Parathyroid adenoma (tissue), 2 donors: ENCODE measurements around the gene NDUFV2.
A peak's percentile ranks its signal among the peaks of the same experiment; 100 is the strongest.

Experiments used
- H2AFZ ChIP-seq: fragments of 300-600 bp; sonication (generic); one replicate; pipeline ENCODE4 v1.7.0; 2017; ENCODE audit warnings: antibody characterized with exemption, mild to moderate bottlenecking
- H3K27ac ChIP-seq: fragments of 300-600 bp; sonication (generic); one replicate; pipeline ENCODE4 v1.7.0; 2017
- H3K27me3 ChIP-seq: fragments of 300-600 bp; sonication (generic); one replicate; pipeline ENCODE4 v1.7.0; 2017; ENCODE audit warnings: low read length; ENCODE audit not compliant: control insufficient read depth, insufficient read depth
- H3K36me3 ChIP-seq: fragments of 300-600 bp; sonication (generic); one replicate; pipeline ENCODE4 v1.7.0; 2017; ENCODE audit warnings: low read length; ENCODE audit not compliant: control insufficient read depth, insufficient read depth
- H3K4me1 ChIP-seq: fragments of 300-600 bp; sonication (generic); one replicate; pipeline ENCODE4 v1.7.0; 2017; ENCODE audit warnings: control low read depth
- H3K4me2 ChIP-seq: fragments of 300-600 bp; sonication (generic); one replicate; pipeline ENCODE4 v1.7.0; 2017; ENCODE audit warnings: low read length
- H3K4me3 ChIP-seq: fragments of 300-600 bp; sonication (generic); one replicate; pipeline ENCODE4 v1.7.0; 2017; ENCODE audit warnings: low read depth, low read length
- H3K79me2 ChIP-seq: fragments of 300-600 bp; sonication (generic); one replicate; pipeline ENCODE4 v1.7.0; 2017; ENCODE audit warnings: control low read depth
- H3K9ac ChIP-seq: fragments of 300-600 bp; sonication (generic); one replicate; pipeline ENCODE4 v1.7.0; 2017; ENCODE audit warnings: mild to moderate bottlenecking
- H3K9me3 ChIP-seq: fragments of 300-600 bp; sonication (generic); one replicate; pipeline ENCODE4 v1.7.0; 2017; ENCODE audit warnings: low read length; ENCODE audit not compliant: control insufficient read depth
- TF ChIP-seq, protein P1 (sequence below): fragments of 300-600 bp; sonication (generic); IDR thresholded peaks from one replicate; pipeline ENCODE4 v1.7.0; 2017; ENCODE audit warnings: antibody characterized with exemption, mild to moderate bottlenecking
- donor health status: primary hyperparathyroidism.

The NDUFV2 gene

DNA sequence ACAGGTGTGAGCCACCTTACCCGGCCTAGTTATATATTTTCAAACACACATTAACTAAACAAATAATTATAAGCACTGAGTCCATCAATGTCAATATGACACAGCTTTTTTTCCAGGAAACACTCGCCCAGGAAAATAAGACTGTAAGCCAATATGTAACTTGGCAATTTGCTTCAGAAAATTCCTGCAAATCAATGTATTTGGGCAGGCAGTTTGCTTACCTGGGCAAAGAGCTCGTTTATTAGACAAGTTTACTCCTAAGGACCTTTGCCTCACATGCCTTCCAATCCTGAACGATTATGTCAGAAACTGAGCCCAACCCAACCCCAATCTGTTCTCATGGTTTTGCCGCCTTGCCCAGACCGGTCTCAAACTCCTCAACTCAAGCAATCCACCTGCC, 34.7 kb upstream of the NDUFV2 start:
- Histone ChIP-seq H3K4me3 (no peak overlapping the region), H2AFZ (no peak overlapping the region), H3K9ac (no peak overlapping the region), H3K27me3 (no peaks in the 10 kb centered on the region), H3K9me3 (no peaks in the 10 kb centered on the region), H3K4me1 (no peaks in the 10 kb centered on the region), H3K36me3 (no peaks in the 10 kb centered on the region), H3K27ac (no peak overlapping the region), H3K79me2 (no peaks in the 10 kb centered on the region), H3K4me2 (no peak overlapping the region)
- TF ChIP-seq, protein P1, sequence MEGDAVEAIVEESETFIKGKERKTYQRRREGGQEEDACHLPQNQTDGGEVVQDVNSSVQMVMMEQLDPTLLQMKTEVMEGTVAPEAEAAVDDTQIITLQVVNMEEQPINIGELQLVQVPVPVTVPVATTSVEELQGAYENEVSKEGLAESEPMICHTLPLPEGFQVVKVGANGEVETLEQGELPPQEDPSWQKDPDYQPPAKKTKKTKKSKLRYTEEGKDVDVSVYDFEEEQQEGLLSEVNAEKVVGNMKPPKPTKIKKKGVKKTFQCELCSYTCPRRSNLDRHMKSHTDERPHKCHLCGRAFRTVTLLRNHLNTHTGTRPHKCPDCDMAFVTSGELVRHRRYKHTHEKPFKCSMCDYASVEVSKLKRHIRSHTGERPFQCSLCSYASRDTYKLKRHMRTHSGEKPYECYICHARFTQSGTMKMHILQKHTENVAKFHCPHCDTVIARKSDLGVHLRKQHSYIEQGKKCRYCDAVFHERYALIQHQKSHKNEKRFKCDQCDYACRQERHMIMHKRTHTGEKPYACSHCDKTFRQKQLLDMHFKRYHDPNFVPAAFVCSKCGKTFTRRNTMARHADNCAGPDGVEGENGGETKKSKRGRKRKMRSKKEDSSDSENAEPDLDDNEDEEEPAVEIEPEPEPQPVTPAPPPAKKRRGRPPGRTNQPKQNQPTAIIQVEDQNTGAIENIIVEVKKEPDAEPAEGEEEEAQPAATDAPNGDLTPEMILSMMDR = no peak

DNA sequence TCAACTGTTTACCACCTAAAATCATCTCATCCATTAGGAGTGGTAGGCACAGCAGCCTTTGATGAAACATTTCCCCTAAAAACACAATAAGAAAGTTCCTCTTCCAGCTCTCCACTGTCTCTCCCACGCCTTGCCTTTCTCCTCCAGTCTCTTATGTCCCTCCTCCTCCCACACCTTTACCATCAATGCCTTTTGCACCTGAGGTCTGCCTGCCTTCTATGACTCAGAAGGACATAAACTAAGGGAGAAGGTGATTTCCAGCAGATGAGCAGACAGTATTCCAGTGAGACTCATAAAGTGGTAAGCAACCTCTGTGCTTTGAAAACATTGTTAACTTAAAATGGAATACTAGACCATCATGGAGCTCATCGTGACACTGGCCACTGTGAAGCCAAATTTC, 34.2 kb upstream of the NDUFV2 start:
- H3K9ac ChIP-seq = no peak overlapping the region
- H3K36me3 ChIP-seq = no peaks in the 10 kb centered on the region
- no peak overlapping the region for H3K4me3 ChIP-seq
- no peak overlapping the region for H2AFZ ChIP-seq
- H3K9me3 ChIP-seq = no peaks in the 10 kb centered on the region
- H3K4me1 ChIP-seq = no peaks in the 10 kb centered on the region
- no peak overlapping the region for H3K27ac ChIP-seq
- H3K79me2 ChIP-seq = no peaks in the 10 kb centered on the region
- TF ChIP-seq, protein P1 = no peak
- no peak overlapping the region for H3K4me2 ChIP-seq
- H3K27me3 ChIP-seq = no peaks in the 10 kb centered on the region

DNA sequence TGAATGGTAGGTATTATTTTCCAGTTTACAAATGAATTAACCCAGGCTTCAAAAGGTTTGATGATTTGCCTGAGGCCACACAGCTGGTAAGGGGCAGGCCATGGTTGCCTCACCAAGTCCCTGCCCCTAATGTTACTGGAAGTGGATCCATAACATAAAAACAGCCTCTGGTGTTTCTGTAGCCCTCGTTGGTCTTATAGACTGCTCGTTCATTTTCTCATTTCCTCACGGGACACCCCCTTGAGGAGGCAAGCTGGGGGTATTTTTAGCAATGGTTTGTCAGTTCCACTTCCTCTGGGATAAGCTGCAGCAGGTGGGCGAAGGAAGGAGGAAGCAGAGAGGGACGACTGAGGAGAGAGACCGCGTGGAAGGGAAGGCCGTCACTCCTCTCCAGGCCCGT, 32.9 kb upstream of the NDUFV2 start:
- Histone ChIP-seq H3K9ac (no peak overlapping the region), H3K79me2 (no peaks in the 10 kb centered on the region), H3K4me2 (no peak overlapping the region), H2AFZ (peak overlapping the region; percentile 44), H3K4me1 (no peaks in the 10 kb centered on the region), H3K36me3 (no peaks in the 10 kb centered on the region), H3K4me3 (no peak overlapping the region), H3K27me3 (no peaks in the 10 kb centered on the region), H3K9me3 (no peaks in the 10 kb centered on the region), H3K27ac (no peak overlapping the region)
- TF ChIP-seq, protein P1 = no peak

DNA sequence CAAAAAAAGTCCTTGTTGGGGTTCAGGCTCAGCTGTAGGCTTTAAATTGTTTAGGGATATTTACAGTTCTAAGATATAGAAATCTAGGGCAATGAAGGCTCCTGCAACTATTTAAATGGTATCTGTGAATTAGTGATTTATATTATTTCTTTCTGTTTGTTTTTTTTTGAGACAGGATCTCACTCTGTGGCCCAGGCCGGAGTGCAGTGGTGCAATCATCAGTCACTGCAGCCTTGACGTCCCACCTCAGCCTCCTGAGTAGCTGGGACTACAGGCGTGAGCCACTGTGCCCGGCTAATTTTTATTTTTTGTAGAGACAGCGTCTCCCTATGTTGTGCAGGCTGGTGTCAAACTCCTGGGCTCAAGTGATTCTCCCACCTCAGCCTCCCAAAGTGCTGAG, 32.3 kb upstream of the NDUFV2 start:
- no peak overlapping the region for H3K4me2 ChIP-seq

More for the DNA sequence above, 32.3 kb upstream of the NDUFV2 start:
- no peaks in the 10 kb centered on the region for H3K79me2 ChIP-seq
- H3K4me3 ChIP-seq = no peak overlapping the region
- no peaks in the 10 kb centered on the region for H3K27me3 ChIP-seq
- TF ChIP-seq, protein P1 = no peak
- H2AFZ ChIP-seq = no peak overlapping the region
- H3K4me1 ChIP-seq = no peaks in the 10 kb centered on the region
- no peaks in the 10 kb centered on the region for H3K36me3 ChIP-seq
- no peak overlapping the region for H3K27ac ChIP-seq
- no peaks in the 10 kb centered on the region for H3K9me3 ChIP-seq
- H3K9ac ChIP-seq = no peak overlapping the region
